NCI-H1694 treated with DMSO at 0.1 percent for 48 hours (cell line): ENCODE results near the gene ZRANB3.
"Not testable (repeated sequence)": the region's sequence is repeated elsewhere in the genome, so short reads cannot be mapped to it uniquely, and the experiment has no call there.

ENCODE experiments used
- DNase-seq: peaks from one replicate; lab custom pipeline; 2025; lab: John Stamatoyannopoulos, UW

Gene ZRANB3

GRCh38 chr2:135530313-135531230 lies at the start of gene ZRANB3:
Gene ZRANB3 (minus strand): TSS chr2:135531218.
- DNase-seq = peak; percentile 99

DNA sequence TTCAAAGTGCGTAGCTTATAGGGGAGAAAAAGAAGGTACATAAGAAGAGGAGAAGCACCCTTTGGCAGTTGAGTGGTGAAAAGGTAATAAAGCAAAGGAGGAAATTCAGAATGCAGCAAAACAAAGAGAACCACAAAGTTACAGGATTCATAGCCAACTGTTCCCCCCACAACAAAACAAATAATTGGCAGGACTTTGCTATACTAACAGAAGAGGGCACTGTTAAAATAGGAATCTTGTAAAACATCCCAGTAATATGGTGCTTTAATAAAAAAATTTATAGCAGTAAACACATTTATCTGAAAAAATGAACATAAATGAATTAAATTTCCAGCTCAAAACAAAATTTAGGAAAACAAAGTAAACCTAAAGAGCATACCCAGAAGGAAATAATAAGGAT lies 42.6 kb upstream of the ZRANB3 start:
- no peak for DNase-seq

- no peak for DNase-seq
These were observed 39.9 kb upstream of the ZRANB3 start for GRCh38 chr2:135570884-135571283.

GRCh38 chr2:135563793-135564192 lies 32.8 kb upstream of the ZRANB3 start:
- DNase-seq = no peak

DNA sequence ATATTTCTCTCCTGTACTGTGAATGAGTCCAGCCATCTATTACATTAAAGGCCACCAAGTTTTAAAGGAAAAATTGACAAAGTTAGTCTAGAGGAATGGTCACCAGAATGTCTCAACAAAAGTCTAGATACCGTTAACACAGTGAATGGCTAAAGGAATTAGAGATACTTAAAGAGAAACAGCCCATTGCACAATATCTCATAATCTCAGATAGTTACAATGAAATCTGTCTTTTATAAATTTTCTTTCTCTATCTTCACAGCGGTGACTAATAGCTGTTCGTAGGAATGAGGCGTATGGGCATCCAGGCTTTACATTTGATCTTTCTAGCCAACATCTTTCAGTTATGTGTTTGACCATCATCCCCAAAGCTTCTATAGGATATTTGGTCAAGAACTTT lies 30.9 kb upstream of the ZRANB3 start:
- no peak for DNase-seq

DNA sequence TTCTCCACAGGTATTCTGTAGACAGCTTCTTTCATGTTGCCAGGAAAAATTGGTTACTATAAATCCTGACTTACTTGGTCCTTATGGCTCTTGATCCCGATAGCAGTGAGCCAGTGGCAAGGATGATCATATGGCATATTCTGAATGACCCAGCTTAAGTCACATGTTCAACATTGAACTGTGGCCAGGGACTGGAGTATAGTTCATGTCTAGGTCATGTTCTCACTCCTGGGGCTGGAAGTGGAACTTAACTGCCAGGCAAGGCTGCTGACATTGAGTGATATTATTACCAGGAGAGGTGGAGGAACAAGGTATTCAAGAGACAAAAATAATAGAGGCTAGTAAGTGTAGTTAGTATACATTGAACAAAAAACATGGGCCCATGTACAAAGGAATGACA lies 26.5 kb upstream of the ZRANB3 start:
- DNase-seq = no peak

- no peak for DNase-seq
These were observed 24.3 kb upstream of the ZRANB3 start for GRCh38 chr2:135555311-135555710.

DNA sequence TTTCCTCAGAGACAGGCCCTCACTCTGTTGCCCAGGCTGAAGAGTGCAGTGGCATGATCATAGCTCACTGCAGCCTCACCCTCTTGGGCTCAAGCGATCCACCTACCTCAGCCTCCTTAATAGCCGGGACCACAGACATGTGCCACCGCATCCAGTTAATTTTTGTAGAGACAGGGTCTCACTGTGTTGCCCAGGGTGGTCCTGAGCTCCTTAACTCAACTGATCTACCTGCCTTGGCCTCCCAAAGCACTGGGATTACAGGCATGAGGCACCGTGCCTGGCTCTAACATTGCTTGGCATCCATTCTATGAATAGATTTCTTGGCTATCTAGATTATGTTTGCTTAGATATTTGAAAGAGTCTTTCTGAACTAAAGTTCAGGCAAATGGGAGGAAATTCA lies 21.9 kb upstream of the ZRANB3 start:
- DNase-seq = no peak

DNA sequence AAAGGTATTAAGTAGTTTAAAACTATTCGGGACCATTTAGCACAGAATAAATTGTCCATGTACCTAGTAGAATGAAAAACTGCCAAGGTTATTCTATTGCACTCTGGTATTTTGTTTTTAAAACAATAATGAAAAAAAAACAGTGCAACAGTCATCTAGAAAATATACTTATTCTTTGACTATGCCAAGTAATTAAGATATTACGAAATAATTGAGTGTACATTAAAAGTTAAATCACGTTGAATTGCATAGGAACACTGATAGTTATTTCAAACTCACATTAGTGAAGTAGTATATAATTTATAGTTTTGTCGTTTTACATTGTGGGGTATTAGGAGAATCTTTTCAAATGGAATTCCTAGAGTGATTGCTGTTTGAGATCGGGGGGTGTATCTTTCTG lies 20.3 kb upstream of the ZRANB3 start:
- no peak for DNase-seq

DNA sequence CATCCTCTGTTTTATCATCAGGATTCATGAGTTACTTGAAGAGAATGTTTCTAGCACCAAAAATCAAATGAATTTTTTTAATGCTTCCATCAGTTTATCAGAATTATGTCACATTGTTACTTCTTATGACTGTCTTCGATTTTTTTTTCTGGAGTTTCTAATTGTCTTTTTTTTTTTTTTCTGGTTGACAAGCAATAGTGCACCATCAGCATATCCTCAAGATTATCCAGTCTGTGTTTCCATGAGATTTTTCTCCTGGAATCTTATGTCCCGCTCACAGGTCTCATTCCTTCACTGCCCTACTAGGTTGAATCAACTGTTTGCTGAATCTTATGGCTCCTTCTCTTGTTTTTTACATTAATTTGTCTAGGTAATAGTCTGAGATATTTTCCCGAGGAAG lies 16.3 kb upstream of the ZRANB3 start:
- DNase-seq = no peak

DNA sequence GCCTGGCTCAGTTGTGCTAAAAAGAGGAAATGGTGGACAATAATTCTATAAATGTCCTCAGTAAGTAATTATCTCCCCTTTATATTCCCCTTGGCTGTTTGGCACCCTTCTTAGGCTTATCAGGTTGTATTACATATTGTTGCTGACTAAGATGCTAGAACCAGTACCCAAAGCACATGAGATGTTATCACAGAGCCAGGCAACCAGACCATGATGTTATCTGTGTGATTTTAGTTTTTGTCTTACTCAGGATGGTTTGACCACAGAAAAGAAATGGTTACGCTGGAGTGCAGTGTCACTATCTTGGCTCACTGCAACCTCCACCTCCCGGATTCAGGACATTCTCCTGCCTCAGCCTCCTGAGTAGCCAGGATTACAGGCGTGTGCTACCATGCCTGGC lies 15.4 kb upstream of the ZRANB3 start:
- no peak for DNase-seq

DNA sequence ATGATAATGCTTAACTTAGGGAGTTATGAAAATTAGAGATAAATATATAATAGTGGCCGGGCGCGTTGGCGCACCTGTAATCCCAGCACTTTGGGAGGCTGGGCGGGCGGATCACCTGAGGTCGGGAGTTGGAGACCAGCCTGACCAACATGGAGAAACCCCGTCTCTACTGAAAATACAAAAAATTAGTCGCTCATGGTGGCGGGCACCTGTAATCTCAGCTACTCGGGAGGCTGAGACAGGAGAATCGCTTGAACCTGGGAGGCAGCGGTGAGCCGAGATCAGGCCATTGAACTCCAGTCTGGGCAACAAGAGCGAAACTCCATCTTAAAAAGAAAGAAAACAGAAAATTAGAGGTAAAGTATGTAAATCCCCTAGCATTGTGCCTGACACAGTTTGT lies 2.5 kb upstream of the ZRANB3 start:
- not testable (repeated sequence) for DNase-seq

- no peak for DNase-seq
These were observed 1.6 kb upstream of the ZRANB3 start for GRCh38 chr2:135532581-135532980.

DNA sequence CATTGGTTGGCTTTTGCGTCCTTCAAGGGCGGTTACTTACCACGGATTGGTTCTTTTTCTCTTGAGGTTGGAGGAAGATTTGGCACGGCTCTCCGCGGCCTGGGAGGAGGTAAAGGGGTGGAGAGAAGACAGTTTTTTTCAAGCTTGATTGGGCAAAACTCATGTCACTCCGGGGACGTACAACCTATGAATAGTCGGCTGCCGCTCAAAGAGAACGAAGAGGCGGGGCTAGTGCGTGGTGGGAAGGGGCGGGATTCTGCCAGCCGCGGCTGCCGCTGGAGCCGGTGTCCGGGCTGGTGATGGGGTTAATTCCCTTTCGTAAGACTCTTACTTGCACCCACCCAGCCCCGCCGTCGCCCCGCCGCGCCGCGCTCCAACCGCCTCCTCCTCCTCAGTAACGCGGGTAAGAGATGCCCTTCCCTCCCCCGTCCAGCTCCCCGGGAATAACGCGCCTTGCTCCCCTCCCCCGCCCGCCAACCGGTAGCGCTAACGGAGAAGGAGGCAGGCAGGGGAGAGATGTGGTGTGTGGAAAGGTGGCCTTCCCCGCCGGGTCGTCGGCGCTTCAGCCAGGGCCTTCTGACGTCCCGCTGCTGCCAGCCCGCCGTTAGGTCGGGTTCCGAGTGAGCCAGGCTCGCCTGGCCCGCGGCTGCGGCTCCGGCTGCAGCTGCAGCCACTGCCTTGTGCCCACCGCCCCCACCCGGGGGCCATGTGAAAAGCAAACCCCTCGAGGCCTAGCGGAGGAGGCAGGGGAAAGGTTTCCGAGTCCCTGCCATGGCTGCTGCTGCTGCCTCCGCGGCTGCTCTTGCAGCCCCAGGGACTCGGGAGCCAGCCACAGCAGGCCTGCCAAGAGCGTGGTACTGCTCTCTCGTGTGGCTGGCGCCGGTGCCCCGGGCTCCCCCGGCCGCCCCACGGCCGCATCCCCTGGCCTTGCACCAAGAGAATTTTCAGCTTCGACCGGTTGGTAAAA lies 496 bp upstream of the ZRANB3 start, which contains the start of gene R3HDM1:
Gene R3HDM1, plus strand, starts transcription at position 254 of the 967 bp plus-strand sequence. CDS start 73,362 bp downstream, outside the sequence.
- DNase-seq = peak; percentile 100

DNA sequence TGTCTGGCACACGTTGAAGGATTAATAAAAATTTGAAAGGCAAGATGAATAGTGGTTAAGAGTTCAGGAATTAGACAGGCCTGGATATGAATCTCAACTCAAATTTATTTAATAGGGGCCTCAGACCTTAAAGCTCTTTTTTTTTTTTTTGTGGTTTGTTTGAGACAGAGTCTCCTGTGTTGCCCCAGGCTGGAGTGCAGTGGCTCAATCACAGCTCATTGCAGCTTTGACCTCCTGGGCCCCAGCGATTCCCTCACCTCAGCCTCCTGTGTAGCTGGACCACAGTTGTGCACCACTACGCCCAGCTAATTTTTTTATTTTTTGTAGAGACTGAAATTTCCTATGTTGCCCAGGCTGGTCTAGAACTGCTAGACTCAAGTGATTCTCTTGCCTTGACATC lies 3.0 kb downstream of the ZRANB3 start:
- no peak for DNase-seq

DNA sequence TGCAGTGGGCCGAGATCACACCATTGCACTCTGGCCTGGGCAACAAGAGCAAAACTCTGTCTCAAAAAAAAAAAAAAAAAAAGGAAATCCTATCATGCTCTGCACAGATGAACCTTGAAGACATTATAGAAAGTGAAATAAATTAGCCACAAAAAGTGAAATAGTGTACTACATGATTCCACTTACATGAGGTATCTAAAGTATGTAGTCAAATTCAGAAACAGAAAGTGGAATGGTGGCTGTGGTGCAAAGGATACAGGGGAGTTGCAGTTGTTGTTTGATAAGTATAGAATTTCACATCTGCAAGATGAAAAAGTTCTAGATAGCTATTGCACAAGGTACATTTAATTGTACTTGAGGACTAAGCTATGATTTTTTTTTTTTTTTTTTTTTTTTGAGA lies 5.2 kb downstream of the ZRANB3 start:
- DNase-seq = no peak

GRCh38 chr2:135512099-135512498 lies 18.9 kb downstream of the ZRANB3 start:
- no peak for DNase-seq

GRCh38 chr2:135510577-135510976 lies 20.4 kb downstream of the ZRANB3 start:
- DNase-seq = no peak

- DNase-seq = no peak
These were observed 26.2 kb downstream of the ZRANB3 start for GRCh38 chr2:135504811-135505210.

DNA sequence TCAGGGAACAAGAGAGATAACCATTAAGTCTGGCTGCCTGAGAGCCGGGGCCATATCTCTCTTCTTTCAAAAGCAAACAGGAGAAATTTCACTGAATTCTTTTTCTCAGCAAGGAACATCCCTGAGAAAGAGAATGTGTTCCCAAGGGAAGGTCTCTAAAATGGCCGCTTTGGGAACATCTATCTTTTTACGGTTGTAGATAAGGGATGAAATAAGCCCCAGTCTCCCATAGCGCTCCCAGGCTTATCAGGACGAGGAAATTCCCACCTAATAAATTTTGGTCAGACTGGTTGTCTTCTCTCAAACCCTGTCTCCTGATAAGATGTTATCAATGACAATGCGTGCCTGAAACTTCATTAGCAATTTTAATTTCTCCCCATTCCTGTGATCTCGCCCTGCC lies 32.4 kb downstream of the ZRANB3 start:
- DNase-seq = not testable (repeated sequence)

DNA sequence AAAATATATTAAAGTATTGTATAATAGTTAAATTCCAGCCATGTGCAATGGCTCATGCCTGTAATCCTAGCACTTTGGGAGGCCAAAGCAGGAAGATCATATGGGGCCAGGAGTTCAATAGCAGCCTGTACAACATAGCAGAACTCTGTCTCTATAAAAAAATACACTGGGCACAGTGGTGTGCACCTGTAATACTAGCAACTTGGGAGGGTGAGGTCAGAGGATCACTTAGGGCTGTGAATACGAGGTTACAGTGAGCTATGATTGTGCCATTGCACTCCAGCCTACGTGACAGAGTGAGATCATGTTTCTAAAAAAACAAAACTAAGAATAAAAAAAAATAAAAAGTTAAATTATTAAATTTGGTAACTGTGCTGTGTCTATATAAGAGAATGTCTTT lies 36.1 kb downstream of the ZRANB3 start:
- no peak for DNase-seq

DNA sequence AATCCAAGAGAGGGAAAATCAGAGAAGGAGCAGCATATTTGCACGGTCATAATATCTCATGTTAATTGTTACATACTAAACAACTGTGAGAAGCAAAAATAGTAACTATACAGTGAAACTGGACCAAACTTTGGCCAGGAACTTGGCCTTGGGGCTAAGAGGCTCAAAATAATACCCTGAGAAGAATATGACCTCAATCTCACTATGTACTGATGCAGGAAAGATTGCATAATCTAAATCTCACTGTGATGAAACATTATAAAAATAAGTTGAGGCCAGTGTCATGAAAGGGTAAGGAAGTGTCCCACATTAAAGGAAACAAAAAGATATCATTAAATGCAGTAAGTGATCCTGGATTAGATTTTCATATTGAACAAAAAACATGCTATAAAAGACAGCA lies 36.5 kb downstream of the ZRANB3 start:
- DNase-seq = no peak

DNA sequence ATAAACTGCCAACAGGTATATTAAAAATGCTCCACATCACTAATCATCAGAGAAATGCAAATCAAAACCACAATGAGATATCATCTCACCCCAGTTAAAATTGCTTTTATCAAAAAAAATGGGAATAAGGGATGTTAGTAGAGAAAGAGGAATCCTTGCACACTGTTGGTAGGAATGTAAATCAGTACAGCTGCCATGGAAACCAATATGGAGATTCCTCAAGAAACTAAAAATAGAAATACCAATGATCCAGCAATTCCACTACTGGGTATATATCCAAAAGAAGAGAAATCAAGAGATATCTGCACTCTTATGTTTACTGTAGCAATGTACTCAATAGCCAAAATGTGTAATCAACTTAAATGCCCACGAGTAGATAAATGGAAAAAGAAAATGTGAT lies 40.6 kb downstream of the ZRANB3 start:
- no peak for DNase-seq
